NCI-H146 treated with DMSO at 0.1 percent for 48 hours (cell line): Measurements from ENCODE around the gene HPX.

Source experiments
- DNase-seq: peaks from one replicate; lab custom pipeline; 2025; ENCODE audit not compliant: unreplicated experiment; lab: John Stamatoyannopoulos, UW

The HPX gene

DNA sequence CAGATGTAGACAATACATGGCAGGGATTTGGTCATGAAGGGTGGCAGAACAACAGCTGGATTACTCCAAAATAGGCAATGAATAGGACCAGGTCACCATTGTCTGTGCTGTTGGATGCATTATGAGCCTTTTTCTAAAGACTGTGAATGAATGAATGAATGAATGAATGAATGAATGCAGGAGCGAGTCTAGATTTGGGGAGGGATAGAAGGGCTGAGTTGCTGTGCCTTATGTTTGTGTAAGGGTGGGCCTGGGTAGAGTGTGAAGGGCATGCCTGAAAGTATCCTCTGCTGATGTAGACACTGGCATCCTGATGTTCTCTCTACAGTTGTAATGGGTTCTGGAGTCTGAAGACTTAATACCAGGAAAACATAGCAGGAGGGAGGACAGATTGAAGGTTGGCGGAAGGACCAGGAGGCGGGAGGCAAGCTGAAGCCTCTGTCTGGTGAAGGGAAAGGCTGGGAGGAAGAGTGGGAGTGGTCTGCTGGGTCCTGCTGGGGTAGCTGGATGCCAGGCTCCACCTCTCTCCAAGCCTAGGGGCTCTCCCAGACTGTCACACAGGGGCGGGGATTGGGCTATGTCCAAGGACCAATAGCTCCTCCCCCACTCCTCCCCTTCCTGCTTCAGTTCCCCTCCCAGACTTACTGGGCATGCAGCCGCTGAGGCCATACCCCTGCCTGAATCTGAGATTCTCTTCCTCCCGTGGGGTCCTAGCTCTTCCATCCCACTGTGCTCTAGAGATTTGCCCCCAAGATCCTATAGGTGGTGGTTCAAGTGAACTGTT, 28.1 kb upstream of the HPX start:
- peak; percentile 75 for DNase-seq

DNA sequence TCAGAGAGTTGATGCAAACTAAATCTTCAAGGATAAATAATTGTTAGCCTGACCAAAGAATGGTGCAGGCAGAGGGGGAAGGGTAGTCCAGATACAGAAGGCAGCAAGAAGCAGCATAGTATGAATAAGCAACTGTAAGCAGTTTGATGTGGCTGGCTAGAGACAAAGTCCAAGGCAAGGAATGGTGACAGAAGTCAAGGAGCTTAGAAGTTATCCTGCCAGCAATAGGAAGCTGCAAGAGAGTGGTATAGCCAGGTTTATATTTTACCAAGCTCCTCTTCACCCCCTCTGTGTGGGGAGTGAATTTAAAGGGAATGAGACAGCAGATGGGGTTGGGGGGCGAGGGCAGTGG, 18.3 kb upstream of the HPX start:
- no peak for DNase-seq

DNA sequence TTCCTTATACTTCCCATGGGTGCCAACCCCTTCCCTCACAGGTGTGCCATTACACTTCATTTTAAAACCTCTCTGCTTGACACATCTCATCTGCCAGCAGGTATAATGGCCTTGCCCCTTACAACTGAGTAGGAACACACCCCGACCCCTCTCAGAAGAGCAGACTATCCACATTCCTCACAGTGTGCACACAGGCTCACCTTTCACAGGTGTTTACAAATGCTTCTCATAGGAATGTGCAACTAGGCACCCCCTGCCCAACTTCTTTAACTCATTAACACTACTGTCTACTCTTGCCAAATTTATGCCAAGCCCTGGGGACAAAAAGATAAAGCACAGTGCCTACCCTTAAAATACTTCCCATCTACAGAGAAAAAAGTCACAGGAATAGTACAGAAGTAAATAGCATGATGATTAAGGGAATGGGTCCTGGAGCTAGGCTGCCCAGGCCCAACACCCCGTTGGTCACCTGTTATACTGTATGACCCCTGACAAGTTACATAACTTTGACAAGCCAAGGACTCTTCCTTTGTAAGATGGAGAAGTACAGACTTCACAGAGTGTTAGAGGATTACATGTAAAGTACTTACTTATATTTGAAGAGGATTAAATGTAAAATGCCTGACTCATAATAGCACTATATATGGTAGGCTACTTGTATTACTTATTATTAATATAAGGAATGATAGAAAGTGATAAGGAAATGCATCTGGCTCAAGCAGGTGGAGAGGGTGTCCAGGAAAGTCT, 17.7 kb upstream of the HPX start:
- no peak for DNase-seq

DNA sequence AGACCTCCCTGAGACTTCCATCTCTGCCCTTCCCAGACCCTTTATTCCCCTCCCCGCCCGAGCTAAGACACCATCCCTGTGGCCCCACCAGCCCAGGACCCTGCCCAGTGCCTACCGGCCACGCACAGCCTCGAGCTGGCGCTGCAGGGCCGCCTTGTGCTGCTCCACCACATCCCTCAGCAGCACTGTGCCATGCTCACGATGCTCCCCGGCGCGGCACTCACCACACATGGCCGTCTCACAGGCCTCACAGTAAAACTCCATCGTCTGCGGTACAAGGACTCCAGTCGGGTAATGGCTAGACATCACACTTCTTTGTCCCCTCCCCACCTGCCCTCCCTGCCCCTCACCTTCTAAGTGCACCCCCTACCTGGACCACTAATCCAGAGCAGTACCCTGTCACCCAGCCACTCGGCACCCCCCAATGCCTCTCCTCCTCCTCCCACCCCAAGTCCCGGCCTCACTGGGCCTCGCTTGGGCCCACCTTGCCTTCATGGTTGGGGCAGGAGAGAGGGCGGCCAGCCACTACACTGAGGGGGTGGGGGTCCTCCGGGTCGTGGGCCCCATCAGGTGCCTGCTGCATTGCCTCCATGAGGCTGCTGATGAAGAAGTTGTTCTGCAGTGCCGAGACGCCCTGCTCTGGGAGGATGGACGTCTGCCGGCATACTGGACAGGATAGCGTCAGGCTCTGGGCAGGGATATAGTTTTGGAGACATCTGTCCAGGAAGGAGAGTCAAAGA, 17.0 kb upstream of the HPX start:
- no peak for DNase-seq

DNA sequence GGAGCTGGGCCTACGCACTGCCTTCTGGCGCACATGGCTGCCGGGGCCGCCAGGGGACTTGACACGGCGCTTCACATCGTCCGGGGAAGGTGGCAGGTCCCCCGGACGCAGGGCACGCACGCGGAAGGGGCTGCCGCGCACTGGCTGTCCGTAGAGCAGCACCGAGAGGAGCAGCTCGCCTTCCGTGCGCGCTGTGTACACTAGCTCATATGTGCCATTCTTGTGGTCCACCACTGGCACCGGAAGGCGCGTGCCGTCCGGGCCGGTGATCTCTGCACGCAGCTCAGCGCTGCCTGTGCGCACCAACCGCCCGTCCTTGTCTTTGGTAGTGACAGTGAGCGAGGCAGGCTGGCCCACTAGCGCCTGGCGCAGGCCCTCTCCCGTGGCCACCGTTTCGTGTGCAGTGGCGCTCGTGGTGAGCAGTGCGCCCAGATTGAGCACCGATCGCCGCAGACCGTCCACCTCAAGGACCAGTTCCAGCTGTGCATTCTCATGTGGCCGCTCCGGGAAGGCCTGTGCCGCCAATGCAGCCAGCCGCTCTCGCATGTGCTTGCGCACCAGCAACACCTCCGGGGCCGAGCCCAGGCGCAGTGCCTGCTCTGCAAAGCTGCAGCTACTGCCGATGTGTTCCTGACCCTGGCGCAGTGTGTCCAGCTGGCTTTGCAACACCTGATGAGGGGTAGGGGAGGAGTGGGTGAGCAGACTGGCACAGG, 15.7 kb upstream of the HPX start:
- DNase-seq: no peak

DNA sequence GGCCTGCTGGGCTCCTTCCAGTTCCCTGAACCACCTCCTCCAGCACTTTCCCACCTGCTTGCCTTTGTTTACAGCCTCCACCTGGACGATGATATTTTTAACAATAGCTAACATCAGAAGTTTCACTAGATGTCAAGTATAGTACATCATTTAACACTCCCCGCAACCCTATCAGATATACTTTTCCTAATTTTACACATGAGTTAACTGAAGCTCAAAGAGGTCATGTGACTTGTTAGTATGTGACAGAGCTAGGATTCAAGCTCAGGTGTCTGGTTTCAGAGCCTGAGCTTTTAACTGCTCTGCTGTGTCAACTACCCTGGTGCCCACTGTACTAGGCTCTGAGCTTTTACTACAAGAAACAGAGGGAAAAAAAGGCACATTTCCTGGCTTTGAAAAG, 14.3 kb upstream of the HPX start:
- no peak for DNase-seq

DNA sequence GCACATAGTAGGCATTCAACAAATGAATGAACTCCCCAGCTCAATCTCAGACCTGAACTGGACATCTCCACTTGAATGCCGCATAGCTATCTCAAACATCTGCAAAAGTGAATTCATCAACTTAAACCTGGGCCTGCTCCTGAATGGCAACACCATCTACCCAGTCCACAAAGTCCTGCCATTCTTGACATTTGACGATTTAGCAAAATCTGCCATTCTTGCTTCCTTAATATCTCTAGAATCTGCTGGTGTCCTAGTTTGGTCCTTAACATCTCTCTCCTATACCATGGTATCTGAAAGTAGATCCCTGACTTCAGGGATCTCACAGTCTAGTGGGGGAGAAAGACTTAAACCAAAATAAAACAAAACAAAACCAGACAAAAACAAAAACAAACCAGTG, 12.4 kb upstream of the HPX start:
- DNase-seq: no peak

DNA sequence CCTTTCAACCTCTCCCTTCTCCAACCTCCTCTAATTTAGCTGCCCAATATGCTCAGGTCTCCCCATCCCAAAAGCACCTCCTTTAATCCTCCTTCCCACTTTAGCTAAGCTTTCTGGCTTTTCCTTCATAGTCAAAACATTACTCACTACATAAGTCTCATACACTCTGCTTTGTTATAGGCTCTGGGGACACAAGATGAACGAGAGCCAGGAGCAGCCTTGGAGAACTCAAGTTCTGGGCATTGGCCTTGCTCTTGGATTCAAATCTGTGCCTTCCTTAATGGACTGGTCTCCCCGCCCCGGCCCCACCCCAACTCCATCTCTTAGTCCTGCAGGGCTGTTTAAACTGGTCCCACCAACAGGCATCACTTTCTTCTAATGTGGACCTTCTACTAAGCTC, 11.4 kb upstream of the HPX start:
- DNase-seq: no peak

DNA sequence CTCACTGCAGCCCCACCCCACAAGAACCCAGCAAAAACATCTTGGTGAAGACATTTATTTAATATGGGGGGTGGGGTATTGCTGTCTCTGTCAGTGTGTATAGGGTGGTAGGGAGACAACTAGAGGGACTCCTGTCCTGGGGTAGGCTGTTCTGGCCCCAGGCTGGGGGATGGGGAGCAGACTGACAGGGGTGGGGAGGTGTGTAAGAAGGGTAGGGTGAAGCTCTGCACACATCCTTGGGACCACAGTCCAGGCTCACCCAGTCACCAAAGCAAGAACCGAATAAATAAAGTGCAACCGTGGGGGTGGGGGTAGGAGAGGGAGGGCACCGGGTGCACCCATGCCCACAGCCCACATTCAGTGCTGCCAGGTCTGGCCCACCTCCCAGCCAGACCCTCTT, 7.8 kb upstream of the HPX start:
- DNase-seq: no peak

DNA sequence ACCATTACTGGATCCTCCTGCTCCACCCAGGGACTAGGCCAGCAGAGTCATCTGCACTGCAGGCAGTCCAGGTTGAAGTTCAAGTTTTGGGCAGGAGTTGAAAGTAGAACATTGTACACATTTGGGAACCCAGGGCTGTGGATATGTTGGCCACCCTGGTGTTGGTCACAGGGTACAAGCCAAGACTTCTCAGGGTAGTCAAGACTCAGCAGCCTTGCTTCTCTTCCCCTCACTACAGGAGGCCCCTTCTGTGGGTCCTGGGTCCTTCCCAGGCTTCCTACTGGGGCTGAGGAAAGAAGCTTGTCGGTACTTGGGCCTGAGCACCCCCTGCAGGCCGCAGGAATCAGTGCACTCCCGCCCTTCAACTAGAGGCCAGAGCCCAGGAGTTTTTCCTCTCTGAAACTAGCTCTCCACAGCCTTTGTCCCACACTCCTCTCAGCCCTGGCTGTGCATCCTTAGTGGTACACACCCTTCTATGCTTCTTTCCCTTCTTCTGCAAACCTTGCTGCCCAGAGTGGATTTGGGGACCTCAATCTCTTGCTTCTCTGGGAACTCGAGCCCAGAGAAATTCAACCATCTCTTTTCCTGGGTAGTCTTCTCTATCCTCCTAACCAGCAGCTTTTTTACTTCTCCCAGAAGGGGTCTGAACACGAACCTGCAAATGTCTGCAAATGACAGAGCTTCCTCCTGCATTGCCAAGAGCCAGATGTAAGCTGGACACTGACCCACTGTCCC, 2.6 kb upstream of the HPX start:
- DNase-seq: peak; percentile 25

DNA sequence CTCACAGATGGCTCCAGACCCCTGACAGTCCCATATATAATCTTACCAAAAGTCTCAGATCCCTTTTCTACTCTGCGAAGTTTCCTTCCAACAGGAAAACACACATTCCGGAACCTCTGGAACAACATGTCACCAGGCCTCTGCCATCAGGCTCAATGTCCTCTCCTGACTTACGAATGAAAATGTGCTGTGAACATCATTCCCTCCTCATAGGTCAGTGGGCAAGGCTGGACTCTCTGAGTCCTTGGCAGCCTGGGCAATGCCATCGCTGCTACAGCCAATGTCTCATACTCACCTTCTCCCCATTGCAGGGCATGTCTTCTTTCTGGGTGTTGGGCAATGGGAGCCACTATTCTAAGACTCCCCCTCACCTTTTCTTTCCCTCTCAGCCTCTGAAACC, 1.7 kb upstream of the HPX start:
- DNase-seq: no peak

DNA sequence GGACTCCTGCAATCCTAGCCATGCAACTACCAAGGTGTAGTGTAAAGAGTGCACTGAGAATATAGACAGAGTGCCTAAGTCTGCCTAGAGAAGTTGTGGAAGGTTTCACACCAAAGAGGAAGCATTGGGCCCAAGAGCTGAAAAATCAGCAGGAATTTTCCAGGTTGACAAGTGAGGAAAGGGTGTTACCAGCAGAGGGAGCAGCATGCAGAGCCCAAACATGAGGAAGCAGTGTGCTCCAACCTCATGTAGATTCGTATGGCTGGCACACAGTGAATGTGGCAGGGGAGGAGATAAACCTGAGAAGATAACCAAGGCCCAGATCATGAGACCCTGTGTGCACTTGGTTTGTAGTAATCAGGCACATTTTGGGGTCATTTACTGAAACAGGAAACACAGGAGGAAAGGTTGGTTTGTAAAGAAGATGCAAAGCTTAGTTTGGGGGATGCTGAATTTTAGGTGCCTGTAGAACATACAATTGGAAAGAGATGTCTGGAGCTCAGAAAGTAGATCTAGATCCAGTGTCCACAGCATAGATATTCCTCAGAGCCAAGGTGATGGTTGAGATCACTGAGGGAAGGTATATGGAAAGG, 1.7 kb downstream of the HPX start:
- peak; percentile 47 for DNase-seq

DNA sequence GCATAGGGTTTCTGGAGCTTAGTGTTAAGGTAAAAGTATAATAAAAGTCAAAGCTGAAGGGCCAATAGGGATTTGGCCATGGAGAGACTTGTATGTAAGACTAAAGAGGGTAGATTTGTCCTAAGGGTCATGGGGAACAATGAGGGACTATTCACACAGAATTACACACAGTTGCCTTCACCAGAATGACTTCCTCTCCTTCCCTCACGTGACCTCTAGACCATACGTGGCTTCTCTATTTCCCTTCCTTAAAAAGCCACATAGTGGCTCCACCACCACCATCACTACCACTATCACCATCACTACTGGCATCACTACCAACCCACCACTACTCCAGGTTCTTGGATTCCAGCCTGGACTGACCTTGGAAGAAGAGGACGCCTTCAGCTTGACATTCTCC, 2.8 kb downstream of the HPX start:
- DNase-seq: no peak

DNA sequence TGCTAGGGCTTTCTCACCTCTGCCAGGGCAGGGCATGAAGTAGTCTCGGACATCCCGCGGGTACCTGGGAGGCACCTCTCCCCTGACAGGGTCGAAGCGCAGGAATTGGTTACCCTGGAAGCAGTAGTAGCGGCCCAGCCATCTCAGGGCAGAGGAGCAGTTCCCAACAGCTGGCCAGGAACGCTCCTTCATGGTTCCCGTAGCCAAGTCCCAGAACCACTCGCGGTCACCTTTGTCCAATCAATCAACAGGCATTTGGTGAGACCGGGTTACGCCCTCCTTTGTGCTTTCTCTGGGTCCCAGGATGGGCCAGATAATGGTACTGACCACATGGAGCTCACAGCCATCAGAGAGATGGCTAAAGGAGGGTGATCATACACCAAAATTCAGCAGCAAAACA, 3.4 kb downstream of the HPX start:
- no peak for DNase-seq

DNA sequence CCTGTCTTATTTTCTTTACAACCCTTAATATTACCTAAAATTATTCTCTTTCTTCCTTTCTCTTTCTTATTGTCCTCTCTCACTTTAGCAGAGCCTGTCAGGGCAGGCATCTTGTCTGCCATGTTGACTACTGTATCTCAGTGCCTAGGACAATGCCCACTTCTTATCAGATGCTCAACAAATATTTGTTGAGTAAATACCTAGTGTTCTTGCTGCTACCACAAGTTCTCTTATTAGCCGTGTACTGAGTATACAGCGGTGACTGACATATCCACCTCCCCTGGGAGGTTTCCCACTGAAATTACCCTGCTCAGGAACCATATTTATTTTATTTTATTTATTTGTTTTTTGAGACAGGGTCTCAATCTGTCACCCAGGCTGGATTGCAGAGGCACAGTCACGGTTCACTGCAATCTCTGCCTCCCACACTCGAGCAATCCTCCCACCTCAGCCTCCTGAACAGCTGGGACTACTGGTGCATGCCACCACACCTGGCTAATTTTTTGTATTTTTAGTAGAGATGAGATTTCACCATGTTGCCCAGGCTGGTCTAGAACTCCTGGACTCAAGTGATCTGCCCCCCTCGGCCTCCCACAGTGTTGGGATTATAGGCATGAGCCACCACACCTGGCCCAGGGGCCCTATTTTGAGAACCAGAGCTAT, 6.7 kb downstream of the HPX start:
- DNase-seq: peak; percentile 39

DNA sequence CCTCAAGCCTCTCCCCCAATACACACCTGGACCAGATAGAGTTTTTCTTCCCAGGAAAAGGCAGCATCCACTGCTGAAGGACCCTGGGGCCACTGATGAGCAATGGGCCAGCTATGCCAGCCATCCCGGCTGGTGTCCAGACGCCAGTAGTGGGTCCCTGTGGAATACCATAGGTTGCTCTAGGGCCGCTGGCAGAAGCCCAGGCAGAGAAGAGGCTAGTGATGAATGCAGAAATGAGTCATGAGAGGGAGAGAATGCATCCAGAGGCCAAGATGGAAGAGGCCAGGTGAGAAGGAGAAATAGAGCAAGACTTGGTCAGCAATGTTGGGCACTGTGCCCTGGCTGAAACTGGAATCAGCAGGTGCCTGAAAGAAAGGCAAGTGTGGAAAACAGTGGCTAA, 8.9 kb downstream of the HPX start:
- DNase-seq: no peak

DNA sequence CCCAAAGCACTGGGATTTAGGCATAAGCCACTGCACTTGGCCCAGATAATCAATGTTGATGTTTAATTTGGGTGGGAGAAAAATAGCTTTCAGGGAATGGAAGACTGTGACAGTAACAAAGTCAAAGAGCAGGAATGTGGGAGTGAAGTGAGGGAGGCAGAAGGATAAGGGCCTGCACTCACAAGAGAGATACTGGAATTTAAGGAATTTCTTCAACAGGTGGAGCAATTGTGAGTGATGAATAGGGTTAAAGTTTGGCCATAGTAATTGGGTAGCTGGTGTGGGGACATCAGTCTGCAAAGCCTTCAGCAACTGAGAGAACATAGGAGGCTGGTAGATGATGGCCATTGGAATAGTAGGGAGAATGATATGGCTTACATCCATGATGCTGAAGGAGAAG, 13.3 kb downstream of the HPX start:
- no peak for DNase-seq

DNA sequence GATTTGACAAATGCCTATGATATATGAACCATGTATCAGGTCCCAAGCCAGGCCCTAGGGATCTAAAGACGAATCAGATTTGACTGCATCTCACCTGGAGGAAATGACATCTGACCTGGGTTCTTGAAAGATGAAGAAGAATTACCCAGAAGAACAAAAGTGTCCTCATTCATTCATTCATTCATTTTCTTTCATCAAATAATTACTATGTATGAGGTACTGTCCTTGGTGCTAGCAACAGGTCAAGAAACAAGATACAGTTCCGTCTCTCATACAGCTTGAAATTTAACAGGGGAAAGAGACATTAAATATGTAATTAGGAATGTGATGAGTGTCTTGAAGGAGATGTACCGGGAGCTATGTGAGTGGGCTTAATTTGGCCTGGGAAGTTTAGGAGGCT, 20.1 kb downstream of the HPX start:
- DNase-seq: no peak

DNA sequence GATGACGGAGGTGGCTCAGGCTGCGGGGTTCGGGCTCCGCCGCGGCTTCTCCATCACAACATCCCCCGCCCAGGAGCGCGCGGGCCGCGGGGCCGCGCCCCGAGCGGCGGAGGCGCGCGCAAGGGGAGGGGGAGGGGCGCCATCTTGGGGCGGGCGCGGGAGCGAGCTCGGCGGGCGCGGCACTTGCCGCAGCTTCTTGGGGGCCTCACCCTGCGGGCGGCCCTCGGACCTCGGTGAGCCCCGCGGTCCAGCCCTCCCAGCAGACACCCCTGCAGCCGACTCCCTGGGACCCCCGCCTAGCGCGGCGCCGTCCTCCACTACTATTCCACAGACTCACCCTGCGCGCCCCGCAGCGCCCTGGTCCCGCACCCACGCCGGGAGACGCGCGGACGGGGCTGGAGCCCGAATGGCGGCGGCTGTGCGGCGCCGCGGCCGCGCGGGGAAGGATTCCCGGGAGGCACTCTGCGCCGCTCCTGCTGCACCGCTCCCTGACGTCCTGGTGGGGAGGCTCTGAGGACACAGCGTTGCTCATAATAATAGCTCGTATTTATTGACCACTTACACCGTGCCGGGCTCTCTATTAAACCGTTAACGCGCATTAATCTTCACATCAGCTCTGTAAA, 21.7 kb downstream of the HPX start, which contains the start of gene APBB1:
Gene APBB1, minus strand, starts transcription at position 86 of the 623 bp plus-strand sequence. CDS start 7,747 bp downstream, outside the sequence.
- peak; percentile 14 for DNase-seq
